ENCODE data around the gene RAI1. TPM values are rescaled to one million over a fixed set of nuclear protein-coding genes. Genes with fewer than 3 reads are reported as not detected.

RAI1 gene
- total and polyA plus RNA-seq, 2 of the 13 experiments (the other 11 are each of a cell fraction or from before 2014, with no cell fraction given): 3.4 to 5.2 TPM

- intact Hi-C loops (cut with micrococcal nuclease; ENCODE audit: unreplicated experiment) (loop anchor here (1.0 kb wide), 2 partner anchors 25 to 49 kb away; partner anchors contain the start of gene SREBF1), in situ Hi-C loops (cut with HindIII; ENCODE audit: extremely low pct_ligation_motif_present, low pct_unique_long_range_greater_than_20kb) (loop anchor here (5.0 kb wide), 1 partner anchor 51 kb away; no protein-coding TSS in a partner anchor)
- Histone ChIP-seq H3K4me3 (replicated peaks in 1 of 3; ENCODE audit: insufficient read depth in 1 of 3, low read depth in 2 of 3, low read length in 3 of 3) (no peak overlapping the region), H3K79me2 (ENCODE audit: insufficient read depth, low read length) (no peaks in the 10 kb centered on the region), H4K20me1 (ENCODE audit: insufficient read depth, low read length) (0 out of 2 replicates have a peak, but pooled peaks cover 11% of the 10 kb centered on the region), H3K27ac (ENCODE audit: extremely low read length, insufficient read depth, low read length) (peak overlapping the region; percentile 58), H3K9me3 (ENCODE audit: low read length) (no peaks in the 10 kb centered on the region), H3K36me3 (replicated peaks in 1 of 2; ENCODE audit: control insufficient read depth in 1 of 2, insufficient read depth in 2 of 2, low read length in 2 of 2) (peaks cover 26 to 30% of the 10 kb centered on the region in 2 experiments), H3K4me2 (ENCODE audit: low read depth, low read length) (peak overlapping the region; percentile 35; the same call in 1 of the 2 replicates), H3K9ac (ENCODE audit: insufficient read depth, low read depth, low read length) (no peak overlapping the region), H3K4me1 (ENCODE audit: insufficient read depth, low read length) (peaks cover 36% of the 10 kb centered on the region), H2AFZ (ENCODE audit: low read length) (no peak overlapping the region), H3K27me3 (ENCODE audit: control insufficient read depth in 1 of 2, insufficient read depth in 2 of 2, low read length in 2 of 2) (no peaks in the 10 kb centered on the region)
- DNase-seq (ENCODE audit: low spot score) (peak; percentile 70), ATAC-seq (peak; percentile 18), FAIRE-seq (peak; percentile 56)
- POLR2A ChIA-PET: interaction anchor here (0.5 to 2.7 kb wide), 6 partner anchors 19 to 45 kb away, joined by 3 to 26 read pairs (median 4); partner anchors contain the start of gene SREBF1
- WGBS (ENCODE audit: low lambda C conversion rate): 58% methylated on average over 10 of the region's 15 CpGs
- TSS peak; percentile 32 for BruUV-seq (replicated peaks)
- CTCF ChIA-PET (ENCODE audit: low intra/inter-chr PET ratio, low total read pairs): interaction anchor here (0.9 to 3.6 kb wide), 3 partner anchors 37 to 50 kb away, joined by 3 to 53 read pairs (median 4); no protein-coding TSS in a partner anchor
- TF ChIP-seq ZSCAN25 (CRISPR knock-in tag; IDR thresholded peaks at IDR 0.05) (0 out of 2 replicates have a peak, but pooled peaks have one; percentile 11), TBX2 (CRISPR knock-in tag; IDR thresholded peaks at IDR 0.05; ENCODE audit: borderline replicate concordance) (peak; percentile 31; the same call in 1 of the 2 replicates), SIN3A (IDR thresholded peaks at IDR 0.05; ENCODE audit: borderline replicate concordance, low read depth, low read length) (peak; percentile 31; the same call in 1 of the 2 replicates), SOX5 (CRISPR knock-in tag; IDR thresholded peaks at IDR 0.05; ENCODE audit: borderline replicate concordance) (peak; percentile 60; the same call in 1 of the 2 replicates), NAIF1 (CRISPR knock-in tag; IDR thresholded peaks at IDR 0.05; ENCODE audit: borderline replicate concordance) (no peak), RAD21 (CRISPR knock-in tag; IDR thresholded peaks at IDR 0.05) (no peak), UBTF (CRISPR knock-in tag; IDR thresholded peaks at IDR 0.05) (peak; percentile 64; the same call in 1 of the 2 replicates), KDM5B (CRISPR knock-in tag; IDR thresholded peaks at IDR 0.05; ENCODE audit: borderline replicate concordance) (0 out of 2 replicates have a peak, but pooled peaks have one; percentile 2), NCOR1 (IDR thresholded peaks at IDR 0.05; ENCODE audit: borderline replicate concordance, low read length) (0 out of 2 replicates have a peak, but pooled peaks have one; percentile 23), DNMT1 (CRISPR knock-in tag; IDR thresholded peaks at IDR 0.05) (no peak), PRPF4 (IDR thresholded peaks at IDR 0.05; ENCODE audit: low read depth, low read length, poor library complexity, severe bottlenecking) (peak; percentile 64)
- TF ChIP-seq, protein P1, sequence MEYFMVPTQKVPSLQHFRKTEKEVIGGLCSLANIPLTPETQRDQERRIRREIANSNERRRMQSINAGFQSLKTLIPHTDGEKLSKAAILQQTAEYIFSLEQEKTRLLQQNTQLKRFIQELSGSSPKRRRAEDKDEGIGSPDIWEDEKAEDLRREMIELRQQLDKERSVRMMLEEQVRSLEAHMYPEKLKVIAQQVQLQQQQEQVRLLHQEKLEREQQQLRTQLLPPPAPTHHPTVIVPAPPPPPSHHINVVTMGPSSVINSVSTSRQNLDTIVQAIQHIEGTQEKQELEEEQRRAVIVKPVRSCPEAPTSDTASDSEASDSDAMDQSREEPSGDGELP (IDR thresholded peaks at IDR 0.05; ENCODE audit: borderline replicate concordance, low read depth): peak; percentile 32; the same call in 1 of the 2 replicates
- TF ChIP-seq, protein P2, sequence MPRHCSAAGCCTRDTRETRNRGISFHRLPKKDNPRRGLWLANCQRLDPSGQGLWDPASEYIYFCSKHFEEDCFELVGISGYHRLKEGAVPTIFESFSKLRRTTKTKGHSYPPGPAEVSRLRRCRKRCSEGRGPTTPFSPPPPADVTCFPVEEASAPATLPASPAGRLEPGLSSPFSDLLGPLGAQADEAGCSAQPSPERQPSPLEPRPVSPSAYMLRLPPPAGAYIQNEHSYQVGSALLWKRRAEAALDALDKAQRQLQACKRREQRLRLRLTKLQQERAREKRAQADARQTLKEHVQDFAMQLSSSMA (CRISPR knock-in tag; IDR thresholded peaks at IDR 0.05): peak; percentile 73; the same call in 1 of the 2 replicates
- TF ChIP-seq, protein P3, sequence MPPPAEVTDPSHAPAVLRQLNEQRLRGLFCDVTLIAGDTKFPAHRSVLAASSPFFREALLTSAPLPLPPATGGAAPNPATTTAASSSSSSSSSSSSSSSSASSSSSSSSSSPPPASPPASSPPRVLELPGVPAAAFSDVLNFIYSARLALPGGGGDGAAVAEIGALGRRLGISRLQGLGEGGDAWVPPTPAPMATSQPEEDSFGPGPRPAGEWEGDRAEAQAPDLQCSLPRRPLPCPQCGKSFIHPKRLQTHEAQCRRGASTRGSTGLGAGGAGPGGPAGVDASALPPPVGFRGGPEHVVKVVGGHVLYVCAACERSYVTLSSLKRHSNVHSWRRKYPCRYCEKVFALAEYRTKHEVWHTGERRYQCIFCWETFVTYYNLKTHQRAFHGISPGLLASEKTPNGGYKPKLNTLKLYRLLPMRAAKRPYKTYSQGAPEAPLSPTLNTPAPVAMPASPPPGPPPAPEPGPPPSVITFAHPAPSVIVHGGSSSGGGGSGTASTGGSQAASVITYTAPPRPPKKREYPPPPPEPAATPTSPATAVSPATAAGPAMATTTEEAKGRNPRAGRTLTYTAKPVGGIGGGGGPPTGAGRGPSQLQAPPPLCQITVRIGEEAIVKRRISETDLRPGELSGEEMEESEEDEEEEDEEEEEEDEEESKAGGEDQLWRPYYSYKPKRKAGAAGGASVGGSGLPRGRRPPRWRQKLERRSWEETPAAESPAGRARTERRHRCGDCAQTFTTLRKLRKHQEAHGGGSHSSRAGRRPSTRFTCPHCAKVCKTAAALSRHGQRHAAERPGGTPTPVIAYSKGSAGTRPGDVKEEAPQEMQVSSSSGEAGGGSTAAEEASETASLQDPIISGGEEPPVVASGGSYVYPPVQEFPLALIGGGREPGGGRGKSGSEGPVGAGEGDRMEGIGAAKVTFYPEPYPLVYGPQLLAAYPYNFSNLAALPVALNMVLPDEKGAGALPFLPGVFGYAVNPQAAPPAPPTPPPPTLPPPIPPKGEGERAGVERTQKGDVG (CRISPR knock-in tag; IDR thresholded peaks at IDR 0.05; ENCODE audit: borderline replicate concordance): peak; percentile 21; the same call in 1 of the 2 replicates
Measured at GRCh38 chr17:17811381-17812210, 130.3 kb downstream of the RAI1 start.

Measured in HepG2 (cell line).